Endothelial cell of umbilical vein (primary cell): ENCODE data around the gene NCKAP5.

ENCODE experiments used
- CTCF ChIP-seq, 2 donors: IDR thresholded peaks; 1 replicate in 1 of 2; 2 replicates in 1 of 2; pipeline ENCODE4 v1.5.1; 2011; ENCODE audit warnings: low read length in 2 of 2, mild to moderate bottlenecking in 2 of 2, moderate library complexity in 2 of 2, control low read depth in 1 of 2, inconsistent platforms in 1 of 2, low read depth in 1 of 2; ENCODE audit not compliant: insufficient read depth in 1 of 2; ENCODE audit errors: extremely low read depth in 1 of 2
- EZH2 ChIP-seq: IDR thresholded peaks from 2 replicates; pipeline ENCODE4 v1.6.1; 2012; ENCODE audit warnings: borderline replicate concordance, low read depth, mild to moderate bottlenecking, moderate library complexity, low read length, inconsistent platforms; ENCODE audit not compliant: severe bottlenecking
- JUN ChIP-seq: IDR thresholded peaks from 2 replicates; pipeline ENCODE4 v1.6.1; 2011; ENCODE audit warnings: borderline replicate concordance, low read depth; ENCODE audit not compliant: insufficient read length, insufficient read depth
- POLR2A ChIP-seq: IDR thresholded peaks from 2 replicates; pipeline ENCODE4 v1.6.1; 2012; ENCODE audit warnings: low read depth, mild to moderate bottlenecking, control low read depth, low read length
- POLR2AphosphoS5 ChIP-seq: IDR thresholded peaks from 2 replicates; pipeline ENCODE4 v1.6.1; 2012; ENCODE audit warnings: low read depth, mild to moderate bottlenecking, control low read depth, low read length, moderate library complexity; ENCODE audit not compliant: insufficient read depth

- no peak for TF ChIP-seq CTCF (IDR thresholded peaks at IDR 0.05; ENCODE audit: extremely low read depth in 1 of 2, insufficient read depth in 1 of 2, low read depth in 1 of 2, low read length in 2 of 2)
- no peak for TF ChIP-seq POLR2A
- no peak for TF ChIP-seq POLR2AphosphoS5
- no peak for TF ChIP-seq EZH2
- no peak for TF ChIP-seq JUN
These were observed 821.2 kb downstream of the NCKAP5 start for GRCh38 chr2:132747046-132747445.
